HUES6 (cell line): ENCODE measurements around the gene DDX31.

Source experiments
- H3K27ac ChIP-seq: 2 replicates; pipeline ENCODE4 v1.7.0; 2013; ENCODE audit warnings: low read depth, mild to moderate bottlenecking, low read length, inconsistent platforms
- H3K27me3 ChIP-seq: 2 replicates; pipeline ENCODE4 v1.6.1; 2013; ENCODE audit warnings: low read length; ENCODE audit not compliant: control insufficient read depth, insufficient read depth
- H3K36me3 ChIP-seq: 2 replicates; pipeline ENCODE4 v1.6.1; 2013; ENCODE audit warnings: low read length; ENCODE audit not compliant: control insufficient read depth, insufficient read depth
- H3K4me1 ChIP-seq: 2 replicates; pipeline ENCODE4 v1.6.1; 2013; ENCODE audit warnings: low read length; ENCODE audit not compliant: control insufficient read depth, insufficient read depth
- H3K4me3 ChIP-seq: 2 replicates; pipeline ENCODE4 v1.5.1; 2013; ENCODE audit warnings: low read depth, low read length
- H3K9ac ChIP-seq: one replicate; pipeline ENCODE4 v1.6.1; 2013; ENCODE audit warnings: mild to moderate bottlenecking, low read length
- H3K9me3 ChIP-seq: 2 replicates; pipeline ENCODE4 v1.6.1; 2013; ENCODE audit warnings: low read depth, low read length; ENCODE audit not compliant: control insufficient read depth, insufficient read depth

Gene DDX31

DNA sequence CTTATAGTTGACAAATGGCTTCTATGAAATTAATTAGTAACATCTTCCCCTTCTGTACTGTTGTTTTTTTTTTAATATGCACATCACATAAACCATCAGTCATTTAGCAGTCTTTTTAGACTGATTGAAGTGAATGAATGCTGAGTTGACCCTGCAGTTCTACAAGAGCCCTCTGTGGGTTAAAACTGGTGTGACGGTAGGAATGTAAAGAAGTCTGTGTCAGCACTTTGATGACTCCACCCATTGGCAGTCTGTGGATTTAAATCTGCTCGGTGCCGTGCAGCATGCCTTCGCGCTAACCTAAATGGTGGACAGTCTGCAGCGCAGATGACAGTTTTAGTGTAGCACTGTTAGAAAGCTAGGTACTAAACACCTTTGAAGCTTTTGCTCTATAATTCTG, 3.6 kb upstream of the DDX31 start:
- Histone ChIP-seq H3K9me3 (no peaks in the 10 kb centered on the region), H3K27ac (no peak overlapping the region), H3K9ac (no peak overlapping the region), H3K4me1 (peaks cover 13% of the 10 kb centered on the region; the same call in 1 of the 2 replicates), H3K4me3 (no peak overlapping the region), H3K27me3 (no peaks in the 10 kb centered on the region), H3K36me3 (peaks cover 29% of the 10 kb centered on the region)

DNA sequence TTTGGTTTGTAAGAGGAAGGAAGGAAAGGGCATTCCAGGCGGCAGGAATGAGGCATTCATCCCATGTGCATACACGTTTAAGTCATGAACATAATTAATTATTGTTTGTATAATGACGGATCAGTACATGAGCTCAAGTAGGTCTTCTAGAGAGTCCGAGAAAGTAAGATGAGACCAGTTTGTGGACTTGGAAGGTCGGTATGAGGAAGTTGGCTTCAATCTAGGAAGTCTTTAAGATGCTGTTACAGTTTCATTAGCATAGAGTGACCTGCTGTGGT, 2.6 kb upstream of the DDX31 start:
- Histone ChIP-seq H3K27ac (no peak overlapping the region), H3K4me3 (peak overlapping the region; percentile 99), H3K4me1 (peaks cover 21% of the 10 kb centered on the region; the same call in 1 of the 2 replicates), H3K9me3 (no peaks in the 10 kb centered on the region; the same call in 1 of the 2 replicates), H3K27me3 (no peaks in the 10 kb centered on the region), H3K9ac (no peak overlapping the region), H3K36me3 (peaks cover 26% of the 10 kb centered on the region; the same call in 1 of the 2 replicates)

DNA sequence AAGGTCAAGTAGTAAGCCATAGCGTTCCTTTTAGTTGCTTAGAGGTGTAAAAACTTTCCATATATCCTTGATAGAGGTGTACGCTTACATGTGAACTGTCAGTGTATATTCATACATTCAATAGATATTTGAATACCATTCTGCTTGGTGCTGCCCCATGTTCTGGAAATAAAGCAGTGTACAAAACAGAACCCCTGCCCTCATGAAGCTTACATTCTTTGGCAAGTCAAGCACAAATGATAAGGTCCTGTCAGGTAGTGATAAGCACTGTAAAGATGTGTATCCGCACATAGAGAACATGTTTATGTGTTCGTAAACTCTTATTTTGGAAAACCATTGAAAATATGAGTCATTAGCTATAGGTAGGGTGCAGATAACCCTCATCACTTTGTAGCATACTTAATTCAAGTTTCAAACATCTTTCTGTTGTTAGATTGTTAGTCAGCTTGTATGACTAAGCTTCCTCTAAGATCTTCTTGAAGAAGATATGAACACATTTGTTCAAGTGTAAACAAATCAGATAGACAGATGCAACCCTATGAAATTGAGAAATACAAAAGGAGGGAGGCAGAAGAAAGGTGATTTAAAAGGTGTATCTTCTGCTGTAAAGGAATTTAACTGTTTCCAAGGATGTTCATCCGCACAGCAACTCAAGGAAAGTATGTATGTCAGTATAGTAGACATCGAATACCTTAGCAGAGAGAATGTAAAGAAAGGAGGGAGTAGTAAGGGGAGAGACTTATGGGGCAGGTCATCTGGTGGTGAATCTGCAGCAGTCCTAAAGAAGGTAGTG, 2.0 kb upstream of the DDX31 start:
- no peak overlapping the region for H3K27ac ChIP-seq
- H3K27me3 ChIP-seq, result no peaks in the 10 kb centered on the region
- H3K9me3 ChIP-seq, result no peaks in the 10 kb centered on the region; the same call in 1 of the 2 replicates
- H3K4me3 ChIP-seq, result peak overlapping the region; percentile 99
- peak overlapping the region; percentile 99 for H3K9ac ChIP-seq
- peaks cover 21% of the 10 kb centered on the region; the same call in 1 of the 2 replicates for H3K4me1 ChIP-seq
- peaks cover 26% of the 10 kb centered on the region; the same call in 1 of the 2 replicates for H3K36me3 ChIP-seq

DNA sequence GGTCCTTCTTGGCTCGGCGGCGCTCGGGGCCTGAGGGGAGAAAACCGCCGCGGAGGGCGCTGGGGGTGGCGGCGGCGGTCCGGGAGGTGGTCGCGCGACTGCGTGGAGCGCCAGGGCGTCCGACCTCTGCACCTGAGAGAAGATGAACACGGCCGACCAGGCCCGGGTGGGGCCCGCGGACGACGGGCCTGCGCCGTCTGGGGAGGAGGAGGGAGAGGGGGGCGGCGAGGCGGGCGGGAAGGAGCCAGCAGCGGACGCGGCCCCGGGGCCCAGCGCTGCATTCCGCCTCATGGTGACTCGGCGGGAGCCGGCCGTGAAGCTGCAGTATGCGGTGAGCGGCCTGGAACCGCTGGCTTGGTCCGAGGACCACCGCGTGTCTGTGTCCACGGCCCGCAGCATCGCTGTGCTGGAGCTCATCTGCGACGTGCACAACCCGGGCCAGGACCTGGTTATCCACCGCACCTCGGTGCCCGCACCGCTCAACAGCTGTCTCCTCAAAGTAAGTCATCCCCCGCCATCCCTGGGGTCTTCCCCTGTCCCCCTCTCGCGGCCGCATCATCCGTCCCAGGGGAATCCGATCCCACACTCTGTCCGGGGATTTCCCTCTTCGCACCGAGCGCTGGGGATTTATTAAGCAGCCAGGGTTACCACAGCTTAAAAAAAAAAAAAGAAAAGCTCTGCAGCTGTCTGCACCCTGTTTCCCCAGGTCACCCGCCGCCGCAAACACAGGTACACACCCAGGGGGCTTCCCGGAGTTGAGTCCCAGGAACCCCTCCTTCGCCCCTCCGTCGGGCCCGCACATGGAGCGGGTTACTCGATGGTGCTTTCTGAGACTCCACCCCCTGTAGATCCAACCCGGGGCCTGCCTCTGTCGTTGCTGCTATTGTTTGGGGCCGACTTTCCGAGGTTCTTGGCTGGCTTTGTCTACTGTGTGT, 941 bp upstream of the DDX31 start, which contains the start of gene GTF3C4:
Gene GTF3C4, plus strand, starts transcription at position 8 of the 935 bp plus-strand sequence. Its CDS starts 135 bp downstream, at position 143.
- no peaks in the 10 kb centered on the region; the same call in 1 of the 2 replicates for H3K9me3 ChIP-seq
- H3K27me3 ChIP-seq, result no peaks in the 10 kb centered on the region
- H3K4me1 ChIP-seq, result peaks cover 21% of the 10 kb centered on the region; the same call in 1 of the 2 replicates
- peak within 1 kb of the TSS; percentile 97 for H3K27ac ChIP-seq
- H3K9ac ChIP-seq, result peak within 1 kb of the TSS; percentile 99
- peak within 1 kb of the TSS; percentile 99 for H3K4me3 ChIP-seq
- peaks cover 26% of the 10 kb centered on the region; the same call in 1 of the 2 replicates for H3K36me3 ChIP-seq

DNA sequence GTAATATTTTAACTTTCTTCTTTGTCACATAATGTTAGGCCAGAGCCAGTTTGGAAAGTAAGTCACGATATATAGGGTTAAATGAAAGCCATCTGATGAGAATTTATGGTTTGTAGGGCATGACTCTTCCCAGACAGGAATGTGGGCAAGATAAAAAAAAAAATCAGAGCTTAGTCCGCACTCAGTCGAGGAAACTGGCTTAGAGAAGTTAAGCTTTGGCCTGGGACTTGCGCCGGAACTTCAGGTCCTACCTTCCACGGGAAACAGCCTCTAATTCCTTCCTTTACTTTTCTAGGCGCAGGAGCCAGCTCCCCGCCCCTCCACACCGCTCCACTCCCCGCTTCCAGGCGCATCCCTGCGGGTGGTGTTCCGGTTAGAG, 475 bp downstream of the DDX31 start:
- Histone ChIP-seq H3K27me3 (no peaks in the 10 kb centered on the region), H3K9ac (peak overlapping the region; percentile 99), H3K27ac (peak overlapping the region; percentile 97), H3K36me3 (peaks cover 24% of the 10 kb centered on the region; the same call in 1 of the 2 replicates), H3K9me3 (no peaks in the 10 kb centered on the region; the same call in 1 of the 2 replicates), H3K4me1 (peaks cover 27% of the 10 kb centered on the region), H3K4me3 (peak overlapping the region; percentile 99)

DNA sequence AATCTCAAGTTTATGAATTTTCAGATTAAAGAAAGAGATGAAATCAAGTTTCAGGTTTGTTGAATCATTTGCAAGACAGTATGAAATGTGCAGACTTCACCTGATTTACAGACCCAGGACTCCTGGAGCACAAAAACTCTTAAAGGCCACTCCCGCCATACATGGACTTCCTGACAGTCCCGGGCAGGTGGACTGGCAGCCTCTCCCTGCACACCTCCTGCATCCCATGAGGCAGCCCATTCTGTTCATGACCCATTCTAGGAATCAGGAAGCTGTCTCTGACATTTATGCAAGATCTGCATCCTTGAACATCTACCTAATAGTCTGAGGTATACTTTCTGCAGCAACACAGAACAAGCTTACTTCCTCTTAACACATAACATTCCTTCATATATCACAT, 5.9 kb downstream of the DDX31 start:
- Histone ChIP-seq H3K4me3 (no peak overlapping the region), H3K9me3 (no peaks in the 10 kb centered on the region; the same call in 1 of the 2 replicates), H3K27ac (no peak overlapping the region), H3K4me1 (peaks cover 26% of the 10 kb centered on the region), H3K36me3 (peaks cover 39% of the 10 kb centered on the region), H3K27me3 (no peaks in the 10 kb centered on the region), H3K9ac (no peak overlapping the region)

DNA sequence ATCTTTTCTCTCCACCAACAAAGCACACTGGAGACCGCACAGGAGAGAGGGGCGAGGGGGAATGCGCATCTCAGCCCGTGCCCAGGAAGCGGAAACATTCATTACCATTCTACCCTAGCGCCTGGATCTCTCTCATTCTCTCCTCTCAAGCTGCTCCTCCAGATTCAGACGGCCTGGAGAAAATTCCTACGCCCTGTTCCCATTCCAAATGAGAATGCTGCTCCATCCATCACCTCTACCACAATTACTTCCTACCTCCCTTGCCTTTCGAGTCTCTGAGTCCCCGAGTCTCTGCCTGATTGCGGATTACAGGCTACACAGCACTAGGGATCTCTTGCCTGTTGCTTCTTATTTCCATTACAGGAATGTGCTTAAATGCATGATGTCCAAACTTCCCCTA, 6.7 kb downstream of the DDX31 start:
- H3K9me3 ChIP-seq, result no peaks in the 10 kb centered on the region; the same call in 1 of the 2 replicates
- H3K4me3 ChIP-seq, result 0 out of 2 replicates have a peak overlapping the region, but pooled peaks have one; percentile 11
- no peaks in the 10 kb centered on the region for H3K27me3 ChIP-seq
- H3K9ac ChIP-seq, result peak overlapping the region; percentile 3
- H3K4me1 ChIP-seq, result peaks cover 26% of the 10 kb centered on the region
- H3K36me3 ChIP-seq, result peaks cover 47% of the 10 kb centered on the region
- H3K27ac ChIP-seq, result no peak overlapping the region

DNA sequence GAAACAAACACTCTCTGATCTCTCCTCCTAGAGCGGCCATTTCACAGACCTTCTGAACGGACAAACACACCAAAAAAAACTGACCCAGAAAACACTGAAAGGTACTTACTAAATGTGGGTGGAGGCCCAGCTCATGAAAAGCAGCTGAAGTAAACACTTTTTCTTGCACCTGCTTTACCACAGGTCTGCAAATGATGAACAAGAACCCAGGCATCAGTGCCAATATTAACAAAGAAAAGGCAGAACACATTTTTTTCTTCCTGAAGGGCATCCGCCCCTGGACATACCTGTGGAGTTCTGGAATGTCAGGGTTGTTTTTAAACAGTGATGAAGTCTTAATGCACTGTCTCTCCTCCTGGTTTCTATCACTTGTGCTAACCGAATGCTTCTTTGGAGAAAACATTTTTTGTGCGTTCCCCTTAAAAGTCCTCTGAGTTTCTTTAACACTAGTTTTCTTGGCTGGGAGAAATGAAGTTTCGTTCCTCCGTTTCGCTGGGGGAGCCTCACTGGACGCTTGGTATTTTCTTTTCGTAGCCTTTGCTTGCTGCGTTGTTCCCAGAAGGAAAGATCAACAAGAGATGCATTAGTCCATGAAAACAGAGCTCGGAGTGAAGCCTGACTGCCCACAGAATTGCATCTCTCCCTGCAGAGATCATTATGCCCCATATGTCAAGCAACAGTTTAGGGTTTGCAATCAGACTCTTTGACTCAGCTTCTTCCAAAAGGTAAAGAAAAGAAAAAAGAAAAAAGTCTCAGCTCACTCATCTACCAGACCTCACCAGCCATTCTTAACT, 7.4 kb downstream of the DDX31 start:
- Histone ChIP-seq H3K36me3 (peaks cover 49% of the 10 kb centered on the region), H3K4me1 (peaks cover 19% of the 10 kb centered on the region), H3K27me3 (no peaks in the 10 kb centered on the region), H3K9ac (no peak overlapping the region), H3K9me3 (no peaks in the 10 kb centered on the region), H3K4me3 (no peak overlapping the region), H3K27ac (no peak overlapping the region)

DNA sequence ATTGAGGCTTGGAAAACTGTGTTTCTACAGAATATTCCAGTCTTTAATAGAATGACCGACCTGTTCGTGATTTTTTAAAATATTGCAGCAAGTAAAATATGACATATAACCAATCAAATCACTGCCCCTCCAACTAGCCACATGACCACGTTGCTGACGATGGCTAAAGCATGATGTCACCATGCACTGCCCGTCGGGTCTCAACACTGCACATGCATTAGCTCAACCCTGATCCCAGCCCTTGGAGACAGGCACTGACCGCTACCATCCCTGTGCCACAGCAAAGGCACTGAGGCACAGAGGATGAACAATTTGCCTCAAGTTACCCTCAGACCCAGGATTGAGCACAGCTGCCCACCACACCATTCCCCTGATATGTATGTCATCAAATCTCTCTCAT, 13.5 kb downstream of the DDX31 start:
- H3K27ac ChIP-seq, result no peak overlapping the region
- H3K4me3 ChIP-seq, result no peak overlapping the region
- H3K27me3 ChIP-seq, result no peaks in the 10 kb centered on the region
- H3K36me3 ChIP-seq, result peaks cover 76% of the 10 kb centered on the region
- no peaks in the 10 kb centered on the region for H3K9me3 ChIP-seq
- H3K9ac ChIP-seq, result no peak overlapping the region
- no peaks in the 10 kb centered on the region for H3K4me1 ChIP-seq

DNA sequence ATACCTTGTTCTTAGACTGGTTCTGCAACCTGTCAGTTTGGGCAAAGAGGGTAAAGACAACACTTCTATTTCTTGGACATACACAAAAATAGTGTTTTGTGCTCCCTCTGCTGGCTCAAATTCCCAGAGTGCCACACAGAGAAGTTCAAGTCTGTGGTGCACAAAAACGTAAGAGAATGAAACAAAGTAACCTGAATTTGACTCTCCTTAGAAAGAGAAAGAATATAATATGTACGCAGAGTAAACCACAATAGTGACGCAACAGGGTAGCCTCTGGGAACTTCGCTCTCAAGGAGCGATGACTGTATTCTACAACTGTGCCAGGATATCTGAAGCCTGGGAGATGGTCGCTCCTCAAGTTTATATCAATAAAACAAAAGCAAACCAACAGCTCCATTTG, 18.5 kb downstream of the DDX31 start:
- Histone ChIP-seq H3K4me1 (no peaks in the 10 kb centered on the region), H3K4me3 (no peak overlapping the region), H3K36me3 (peaks cover 77% of the 10 kb centered on the region), H3K27me3 (no peaks in the 10 kb centered on the region), H3K27ac (no peak overlapping the region), H3K9me3 (no peaks in the 10 kb centered on the region), H3K9ac (no peak overlapping the region)
